ENCODE data around the gene TLK1. TPM values are rescaled to one million over a fixed set of nuclear protein-coding genes. Genes with fewer than 3 reads are reported as not detected.

TLK1 gene
- total and polyA plus RNA-seq, 2 of the 4 experiments (the other 2 are of a cell fraction), result 7.3 to 12.5 TPM

GRCh38 chr2:171080607-171081006 is 80.1 kb downstream of the TLK1 start:
- peaks cover 8% of the 10 kb centered on the region for H3K36me3 ChIP-seq (ENCODE audit: control insufficient read depth, insufficient read depth, low read length)
- H3K9me3 ChIP-seq (ENCODE audit: control insufficient read depth, insufficient read depth, low read length), result no peaks in the 10 kb centered on the region
- TF ChIP-seq POLR2A (IDR thresholded peaks at IDR 0.05; ENCODE audit: low read depth, low read length), result no peak
- TF ChIP-seq BHLHE40 (IDR thresholded peaks at IDR 0.05; ENCODE audit: low read depth, low read length), result no peak
- no peak for TF ChIP-seq SMC3 (IDR thresholded peaks at IDR 0.05; ENCODE audit: low read depth, low read length)
- TF ChIP-seq FOS (IDR thresholded peaks at IDR 0.05; ENCODE audit: low read depth, low read length), result no peak
- TF ChIP-seq RAD21 (IDR thresholded peaks at IDR 0.05; ENCODE audit: low read length), result no peak
- no peak for TF ChIP-seq MAZ (IDR thresholded peaks at IDR 0.05; ENCODE audit: borderline replicate concordance, low read depth, low read length)
- no peak for TF ChIP-seq MAFK (IDR thresholded peaks at IDR 0.05; ENCODE audit: low read depth, low read length)
- no peak for TF ChIP-seq NFE2L2 (IDR thresholded peaks at IDR 0.05; ENCODE audit: low read depth, low read length)
- no peak for TF ChIP-seq ELK1 (IDR thresholded peaks at IDR 0.05; ENCODE audit: borderline replicate concordance, low read depth, low read length)
- TF ChIP-seq RFX5 (IDR thresholded peaks at IDR 0.05; ENCODE audit: low read depth, low read length), result no peak
- no peak for TF ChIP-seq CHD1 (IDR thresholded peaks at IDR 0.05; ENCODE audit: low read depth, low read length)
- no peak for TF ChIP-seq MXI1 (IDR thresholded peaks at IDR 0.05; ENCODE audit: borderline replicate concordance, low read depth, low read length)
- no peak for TF ChIP-seq CEBPB (IDR thresholded peaks at IDR 0.05; ENCODE audit: low read depth, low read length)
- TF ChIP-seq, protein P1, sequence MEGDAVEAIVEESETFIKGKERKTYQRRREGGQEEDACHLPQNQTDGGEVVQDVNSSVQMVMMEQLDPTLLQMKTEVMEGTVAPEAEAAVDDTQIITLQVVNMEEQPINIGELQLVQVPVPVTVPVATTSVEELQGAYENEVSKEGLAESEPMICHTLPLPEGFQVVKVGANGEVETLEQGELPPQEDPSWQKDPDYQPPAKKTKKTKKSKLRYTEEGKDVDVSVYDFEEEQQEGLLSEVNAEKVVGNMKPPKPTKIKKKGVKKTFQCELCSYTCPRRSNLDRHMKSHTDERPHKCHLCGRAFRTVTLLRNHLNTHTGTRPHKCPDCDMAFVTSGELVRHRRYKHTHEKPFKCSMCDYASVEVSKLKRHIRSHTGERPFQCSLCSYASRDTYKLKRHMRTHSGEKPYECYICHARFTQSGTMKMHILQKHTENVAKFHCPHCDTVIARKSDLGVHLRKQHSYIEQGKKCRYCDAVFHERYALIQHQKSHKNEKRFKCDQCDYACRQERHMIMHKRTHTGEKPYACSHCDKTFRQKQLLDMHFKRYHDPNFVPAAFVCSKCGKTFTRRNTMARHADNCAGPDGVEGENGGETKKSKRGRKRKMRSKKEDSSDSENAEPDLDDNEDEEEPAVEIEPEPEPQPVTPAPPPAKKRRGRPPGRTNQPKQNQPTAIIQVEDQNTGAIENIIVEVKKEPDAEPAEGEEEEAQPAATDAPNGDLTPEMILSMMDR (conservative IDR thresholded peaks at IDR 0.05; ENCODE audit: low read depth, low read length), result no peak
- TF ChIP-seq RCOR1 (IDR thresholded peaks at IDR 0.05; ENCODE audit: insufficient replicate concordance, low read length), result no peak
- TF ChIP-seq, protein P2, sequence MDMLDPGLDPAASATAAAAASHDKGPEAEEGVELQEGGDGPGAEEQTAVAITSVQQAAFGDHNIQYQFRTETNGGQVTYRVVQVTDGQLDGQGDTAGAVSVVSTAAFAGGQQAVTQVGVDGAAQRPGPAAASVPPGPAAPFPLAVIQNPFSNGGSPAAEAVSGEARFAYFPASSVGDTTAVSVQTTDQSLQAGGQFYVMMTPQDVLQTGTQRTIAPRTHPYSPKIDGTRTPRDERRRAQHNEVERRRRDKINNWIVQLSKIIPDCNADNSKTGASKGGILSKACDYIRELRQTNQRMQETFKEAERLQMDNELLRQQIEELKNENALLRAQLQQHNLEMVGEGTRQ (IDR thresholded peaks at IDR 0.05; ENCODE audit: low read depth, low read length), result no peak
- H3K9ac ChIP-seq (ENCODE audit: low read depth, low read length), result no peak overlapping the region
- H2AFZ ChIP-seq (replicated peaks; ENCODE audit: low read length, poor library complexity), result no peak overlapping the region
- H2AK5ac ChIP-seq (ENCODE audit: low read depth, low read length), result no peak overlapping the region; the same call in 1 of the 2 replicates
- no peaks in the 10 kb centered on the region for H3K4me1 ChIP-seq (ENCODE audit: control insufficient read depth, insufficient read depth, low read length)
- H4K20me1 ChIP-seq (ENCODE audit: insufficient read depth, low read length), result peaks cover 12% of the 10 kb centered on the region; the same call in 1 of the 2 replicates
- H2BK120ac ChIP-seq (ENCODE audit: low read depth, low read length), result no peak overlapping the region
- no peak overlapping the region for H3K18ac ChIP-seq (ENCODE audit: low read depth, low read length)
- H3K4me3 ChIP-seq (ENCODE audit: insufficient read depth, low read depth, low read length), result no peak overlapping the region
- no peak overlapping the region for H3K14ac ChIP-seq (replicated peaks; ENCODE audit: low read depth, low read length)
- H3K23ac ChIP-seq (ENCODE audit: low read depth, low read length), result no peak overlapping the region
- in situ Hi-C loops (cut with MboI; ENCODE audit: low sequenced_read_pairs), result no loop called here
- H3K4ac ChIP-seq (ENCODE audit: low read depth, low read length), result no peak overlapping the region
- H3K9me1 ChIP-seq (ENCODE audit: insufficient read depth, low read length), result peaks cover 5% of the 10 kb centered on the region
- ChIA-PET POLR2A (ENCODE audit: unreplicated experiment) (no interaction called here), CTCF (no interaction called here)
- no peak overlapping the region for H3K4me2 ChIP-seq (ENCODE audit: low read depth, low read length)
- no TSS peak for BruUV-seq (replicated peaks)
- H2BK20ac ChIP-seq (ENCODE audit: low read depth, low read length), result no peak overlapping the region
- WGBS, 2 experiments (ENCODE audit: extremely low coverage in 2 of 2, insufficient read length in 1 of 2), result 100% methylated on average over 1 of the region's 6 CpGs; no CpG with 5 or more reads in 1 of the 2 experiments
- H3K79me1 ChIP-seq (ENCODE audit: low read depth in 1 of 2, low read length in 2 of 2), result peaks cover 26 to 54% of the 10 kb centered on the region in 2 experiments; a peak in 3 of 4 replicates
- no peak overlapping the region for H4K8ac ChIP-seq (ENCODE audit: low read depth in 2 of 2, low read length in 2 of 2)
- ATAC-seq (ENCODE audit: low read depth), result no peak
- no peak overlapping the region for H2BK15ac ChIP-seq (ENCODE audit: low read depth, low read length)
- no peak overlapping the region for H3K56ac ChIP-seq (ENCODE audit: extremely low read depth, insufficient read depth, low read length)
- no peak for DNase-seq
- no peak overlapping the region for H2BK5ac ChIP-seq (ENCODE audit: low read depth, low read length, poor library complexity, severe bottlenecking)
- no peak overlapping the region for H4K5ac ChIP-seq (ENCODE audit: low read depth, low read length)
- intact Hi-C loops (cut with micrococcal nuclease), result no loop called here
- H3K27me3 ChIP-seq (ENCODE audit: control insufficient read depth, insufficient read depth, low read length), result no peaks in the 10 kb centered on the region
- no peak overlapping the region for H4K91ac ChIP-seq (ENCODE audit: insufficient read depth, low read depth, low read length)
- dilution Hi-C loops (cut with HindIII; ENCODE audit: low sequenced_read_pairs, unreplicated experiment), result no loop called here
- no peak overlapping the region for H3K27ac ChIP-seq (ENCODE audit: insufficient read depth, low read length)
- no peak overlapping the region for H2AK9ac ChIP-seq (replicated peaks; ENCODE audit: low read depth, low read length, poor library complexity)
